Upper lobe of left lung (tissue), 6 donors: ENCODE results near the gene TSPOAP1. TPM values are rescaled to one million over a fixed set of nuclear protein-coding genes. Genes with fewer than 3 reads are reported as not detected.

Experiments
- ATAC-seq, 2 donors: fragments of 200-7000 bp; cut with Tn5 transposase; one replicate each; pipeline ENCODE4 v1.9.1; 2022; ENCODE audit warnings: mild to moderate bottlenecking in 2 of 2, moderate library complexity in 2 of 2; ENCODE audit not compliant: low FRiP score in 2 of 2
- DNase-seq, 2 donors: peaks; one replicate each; pipeline ENCODE4 v3.0.0-alpha.2; 2019 to 2020
- H3K27ac ChIP-seq, 4 donors: fragments of 200-600 bp; sonication (generic); one replicate each; pipeline ENCODE4 v1.5.1; 2016 to 2019
- H3K27me3 ChIP-seq, 4 donors: fragments of 200-600 bp; sonication (generic); one replicate each; pipeline ENCODE4 v1.5.1; 2017 to 2019
- H3K36me3 ChIP-seq, 4 donors: fragments of 200-600 bp; sonication (generic); one replicate each; pipeline ENCODE4 v1.5.1; 2016 to 2019
- H3K4me1 ChIP-seq, 4 donors: fragments of 200-600 bp; sonication (generic); one replicate each; pipeline ENCODE4 v1.5.1; 2018 to 2019
- H3K4me3 ChIP-seq, 4 donors: fragments of 200-600 bp; sonication (generic); one replicate each; pipeline ENCODE4 v1.5.1; 2017 to 2019; ENCODE audit warnings: mild to moderate bottlenecking in 2 of 4, moderate library complexity in 1 of 4
- H3K9me3 ChIP-seq, 4 donors: fragments of 200-600 bp; sonication (generic); one replicate each; pipeline ENCODE4 v1.5.1; 2018 to 2019
- CTCF ChIP-seq, 6 experiments: fragments of 450-650 bp in 4 of 6; fragments of 200-600 bp in 2 of 6; sonication (generic) in 2 of 6; IDR thresholded peaks; one replicate each; pipeline ENCODE4 v1.5.1; 2016 to 2019; ENCODE audit warnings: antibody characterized with exemption in 6 of 6
- EP300 ChIP-seq, 4 donors: sonication (generic); formaldehyde crosslinking; IDR thresholded peaks; one replicate each; pipeline ENCODE4 v1.5.1; 2017; ENCODE audit warnings: antibody characterized with exemption in 4 of 4, control low read depth in 2 of 4
- POLR2A ChIP-seq, 4 donors: fragments of 450-650 bp; IDR thresholded peaks; one replicate each; pipeline ENCODE4 v1.5.1; 2016 to 2017; ENCODE audit warnings: antibody characterized with exemption in 4 of 4, mild to moderate bottlenecking in 2 of 4
- POLR2AphosphoS5 ChIP-seq, 2 donors: sonication (generic); formaldehyde crosslinking; IDR thresholded peaks; one replicate each; pipeline ENCODE4 v1.5.1; 2017; ENCODE audit warnings: antibody characterized with exemption in 2 of 2
- WGBS, 2 donors: methylation state at CpG; one replicate each; pipeline ENCODE4 v1.1.5; 2017 to 2018; 5-methylcytosine and 5-hydroxymethylcytosine counted together
- total RNA-seq, 6 donors: library from RNA; depleted of rRNA in 4 of 6; stranded (reverse); fragments of >200 nt in 4 of 6; gene quantifications; one replicate each; pipeline versions ENCODE4 v1.1.0 to v1.2.1, GENCODE V29; 2016 to 2021
- donor health status: DM: no; HTN: no; CAD: no; lungs with moderate emphysema.
- donor health status: DM: no; HTN: yes; CAD: no; lungs with severe emphysema.

Gene TSPOAP1
- total RNA-seq, 6 donors from 2014 or later: 14.0 to 50.3 (median 24.1) TPM

- WGBS, 2 donors: 1% methylated on average over 25 to 35 of the region's 60 CpGs
- H3K27ac ChIP-seq: peak within 1 kb of the TSS; percentile 91 to 97 (median 92)
These were observed 23.4 kb upstream of the TSPOAP1 start, which contains the start of gene SUPT4H1 for GRCh38 chr17:58351831-58352595. Gene SUPT4H1, minus strand, starts transcription at chr17:58352201. Its CDS starts 66 bp downstream, at chr17:58352135.

GRCh38 chr17:58351182-58351581 lies 22.6 kb upstream of the TSPOAP1 start:
- peak overlapping the region; percentile 82 to 95 (median 88) for H3K4me3 ChIP-seq
- peaks cover 28 to 48% (median 46%) of the 10 kb centered on the region in 4 donors for H3K36me3 ChIP-seq
- no peaks in the 10 kb centered on the region for H3K9me3 ChIP-seq
- no peaks in the 10 kb centered on the region for H3K27me3 ChIP-seq
- peak overlapping the region in 3 of 4 donors; percentile 91 to 97 (median 93) for H3K27ac ChIP-seq
- ATAC-seq: no peak
- 56 to 61% methylated on average over 4 of the region's 4 CpGs for WGBS, 2 donors
- H3K4me1 ChIP-seq: peaks cover 15 to 24% (median 17%) of the 10 kb centered on the region in 4 donors
- no peak for TF ChIP-seq EP300 (IDR thresholded peaks at IDR 0.05)
- TF ChIP-seq POLR2A (IDR thresholded peaks at IDR 0.05): no peak
- no peak for TF ChIP-seq CTCF (IDR thresholded peaks at IDR 0.05)
- no peak for TF ChIP-seq POLR2AphosphoS5 (IDR thresholded peaks at IDR 0.05)
- no peak for DNase-seq

More at GRCh38 chr17:58351831-58352595, 23.4 kb upstream of the TSPOAP1 start, which contains the start of gene SUPT4H1:
- ATAC-seq: peak; percentile 96 to 97
- DNase-seq: peak; percentile 88 to 98
- Histone ChIP-seq H3K9me3 (no peaks in the 10 kb centered on the region), H3K4me3 (peak within 1 kb of the TSS; percentile 82 to 95 (median 88)), H3K27me3 (no peaks in the 10 kb centered on the region), H3K36me3 (peaks cover 23 to 40% (median 38%) of the 10 kb centered on the region in 4 donors), H3K4me1 (peaks cover 15 to 24% (median 17%) of the 10 kb centered on the region in 4 donors)
- TF ChIP-seq EP300 (IDR thresholded peaks at IDR 0.05) (peak in 1 of 4 donors; percentile 53), POLR2AphosphoS5 (IDR thresholded peaks at IDR 0.05) (peak; percentile 93 to 95), CTCF (IDR thresholded peaks at IDR 0.05) (peak in 4 of 6 experiments; percentile 29 to 66 (median 49)), POLR2A (IDR thresholded peaks at IDR 0.05) (peak; percentile 6 to 95 (median 86))

- H3K27me3 ChIP-seq: no peaks in the 10 kb centered on the region
- no peaks in the 10 kb centered on the region for H3K9me3 ChIP-seq
- H3K4me1 ChIP-seq: peaks cover 23 to 34% (median 29%) of the 10 kb centered on the region in 4 donors
- ATAC-seq: no peak
- H3K27ac ChIP-seq: no peak overlapping the region
- H3K4me3 ChIP-seq: no peak overlapping the region
- TF ChIP-seq CTCF (IDR thresholded peaks at IDR 0.05) (no peak), POLR2AphosphoS5 (IDR thresholded peaks at IDR 0.05) (no peak)
- WGBS, 2 donors: 94 to 96% methylated on average over 1 of the region's 1 CpG
- peaks cover 37 to 78% (median 70%) of the 10 kb centered on the region in 4 donors for H3K36me3 ChIP-seq
- DNase-seq: no peak
These were observed 19.4 kb upstream of the TSPOAP1 start for GRCh38 chr17:58348038-58348437.

GRCh38 chr17:58345500-58345899 lies 16.9 kb upstream of the TSPOAP1 start:
- ATAC-seq (no peak), DNase-seq (no peak)
- H3K27ac ChIP-seq: no peak overlapping the region
- H3K36me3 ChIP-seq: peaks cover 37 to 73% (median 67%) of the 10 kb centered on the region in 4 donors
- H3K9me3 ChIP-seq: no peaks in the 10 kb centered on the region
- 82 to 95% methylated on average over 4 of the region's 4 CpGs for WGBS, 2 donors
- H3K4me1 ChIP-seq: peaks cover 8 to 20% (median 17%) of the 10 kb centered on the region in 4 donors
- no peak for TF ChIP-seq POLR2AphosphoS5 (IDR thresholded peaks at IDR 0.05)
- TF ChIP-seq EP300 (IDR thresholded peaks at IDR 0.05): no peak
- no peak for TF ChIP-seq CTCF (IDR thresholded peaks at IDR 0.05)
- TF ChIP-seq POLR2A (IDR thresholded peaks at IDR 0.05): no peak
- H3K27me3 ChIP-seq: no peaks in the 10 kb centered on the region
- H3K4me3 ChIP-seq: no peak overlapping the region
